ENCODE data around the gene ZCCHC14. TPM values are rescaled to one million over a fixed set of nuclear protein-coding genes. Genes with fewer than 3 reads are reported as not detected.
A peak's percentile ranks its signal among the peaks of the same experiment; 100 is the strongest.

Gene ZCCHC14
- total and polyA plus RNA-seq, 11 donors: 6.4 to 18.4 (median 16.1) TPM

DNA sequence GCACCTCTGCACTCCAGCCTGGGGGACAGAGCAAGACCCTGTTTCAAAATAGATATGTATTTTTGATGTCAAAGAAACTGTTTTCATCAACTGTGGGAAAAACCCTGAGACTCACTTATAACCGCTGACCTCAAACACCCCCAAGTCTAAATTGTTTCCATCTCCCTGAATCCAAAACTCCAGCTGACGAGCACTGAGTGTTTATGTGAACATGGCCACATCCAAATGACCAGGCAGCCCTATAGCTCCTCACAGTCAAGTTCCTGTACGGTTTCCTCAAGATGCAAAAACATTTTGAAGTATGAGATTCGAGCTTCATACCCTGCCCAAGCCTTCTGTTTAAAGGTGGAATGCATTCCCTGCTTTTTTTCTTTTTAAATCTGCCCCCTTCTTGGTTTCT, 45.3 kb upstream of the ZCCHC14 start:
- H3K4me3 ChIP-seq: no peak overlapping the region
- H3K27ac ChIP-seq: peak overlapping the region in 1 of 12 donors; percentile 4

DNA sequence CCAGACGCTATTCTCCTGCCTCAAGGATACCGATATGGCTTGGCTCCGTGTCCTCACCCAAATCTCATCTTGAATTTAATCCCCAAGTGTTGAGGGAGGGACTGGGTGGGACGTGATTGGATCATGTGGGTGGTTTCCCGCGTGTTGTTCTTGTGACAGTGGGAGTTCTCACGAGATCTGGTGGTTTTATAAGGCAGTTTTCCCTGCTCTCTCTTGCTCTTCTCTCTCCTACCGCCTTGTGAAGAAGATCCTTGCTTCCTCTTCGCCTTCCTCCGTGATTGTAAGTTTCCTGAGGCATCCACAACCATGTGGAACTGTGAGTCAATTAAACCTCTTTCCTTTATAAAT, 43.9 kb upstream of the ZCCHC14 start:
- peaks cover 0 to 7% (median 0%) of the 10 kb centered on the region in 9 donors for H3K27me3 ChIP-seq
- no peak for TF ChIP-seq CTCF (IDR thresholded peaks at IDR 0.05)
- no peak for TF ChIP-seq POLR2A (IDR thresholded peaks at IDR 0.05)
- H3K27ac ChIP-seq: no peak overlapping the region
- 74 to 81% (median 76%) methylated on average over 10 of the region's 10 CpGs for WGBS, 4 donors
- H3K9me3 ChIP-seq: peaks cover 0 to 19% (median 8%) of the 10 kb centered on the region in 12 donors
- intact Hi-C loops (cut with DNase I): no loop called here
- no peak for ATAC-seq
- no peak for DNase-seq
- H3K36me3 ChIP-seq: no peaks in the 10 kb centered on the region
- no peak overlapping the region for H3K4me3 ChIP-seq
- H3K4me1 ChIP-seq: peaks cover 0 to 17% (median 10%) of the 10 kb centered on the region in 12 donors

More for the DNA sequence above, 45.3 kb upstream of the ZCCHC14 start:
- Histone ChIP-seq H3K9me3 (peaks cover 0 to 11% (median 3%) of the 10 kb centered on the region in 12 donors), H3K4me1 (peaks cover 0 to 22% (median 11%) of the 10 kb centered on the region in 12 donors), H3K27me3 (peaks cover 0 to 7% (median 0%) of the 10 kb centered on the region in 9 donors), H3K36me3 (no peaks in the 10 kb centered on the region)
- DNase-seq (peak in 1 of 5 donors; percentile 2), ATAC-seq (no peak)
- TF ChIP-seq POLR2A (IDR thresholded peaks at IDR 0.05): no peak
- TF ChIP-seq CTCF (IDR thresholded peaks at IDR 0.05): no peak
- intact Hi-C loops (cut with DNase I): no loop called here
- 72 to 87% (median 79%) methylated on average over 4 of the region's 4 CpGs for WGBS, 4 donors

DNA sequence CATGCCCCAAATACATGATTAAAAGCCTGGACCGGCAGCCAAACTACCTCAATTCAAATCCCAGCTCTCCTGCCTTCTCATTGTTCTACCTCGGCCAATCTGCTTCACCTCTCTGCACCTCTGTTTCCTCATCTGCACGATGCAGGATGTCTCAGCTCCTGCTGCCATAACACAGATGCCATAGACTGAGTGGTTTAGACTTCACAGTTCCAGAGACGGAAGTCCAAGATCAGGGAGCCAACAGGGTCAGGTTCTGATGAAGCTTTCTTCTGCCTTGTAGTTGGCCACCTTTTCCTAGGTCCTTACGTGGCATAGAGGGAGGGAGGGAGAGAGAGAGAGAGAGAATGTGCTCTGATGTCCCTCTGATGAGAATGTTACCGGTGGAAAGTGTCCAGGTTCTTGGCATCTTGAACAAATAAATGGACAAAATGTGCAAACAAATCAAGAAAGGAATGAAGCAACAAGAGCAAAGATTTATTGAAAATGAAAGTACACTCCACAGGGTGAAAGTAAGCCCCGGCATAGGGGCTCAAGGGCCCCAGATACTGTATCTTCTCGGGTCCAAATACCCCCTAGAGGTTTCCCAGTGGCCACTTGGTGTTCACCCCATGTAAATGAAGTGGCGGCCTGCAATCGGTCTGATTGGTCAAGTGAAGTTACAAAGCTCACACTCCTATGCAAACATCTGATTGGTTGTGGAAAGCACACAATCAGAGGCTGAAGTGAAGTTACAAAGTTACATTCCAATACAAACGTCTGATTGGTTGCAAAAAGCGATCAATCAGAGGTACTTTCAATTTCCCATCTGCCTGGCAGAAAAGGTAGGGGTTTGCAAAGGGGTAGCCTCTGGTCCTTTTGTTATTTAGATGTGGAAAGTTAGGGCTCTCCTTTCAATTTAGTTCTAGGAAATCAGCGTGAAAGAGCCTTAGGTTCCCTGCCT, 43.3 kb upstream of the ZCCHC14 start:
- Histone ChIP-seq H3K27me3 (peaks cover 0 to 5% (median 0%) of the 10 kb centered on the region in 9 donors), H3K4me1 (peaks cover 0 to 11% (median 8%) of the 10 kb centered on the region in 12 donors), H3K36me3 (no peaks in the 10 kb centered on the region), H3K9me3 (peaks cover 0 to 19% (median 8%) of the 10 kb centered on the region in 12 donors), H3K4me3 (no peak overlapping the region), H3K27ac (no peak overlapping the region)
- TF ChIP-seq POLR2A (IDR thresholded peaks at IDR 0.05): no peak
- TF ChIP-seq CTCF (IDR thresholded peaks at IDR 0.05): no peak
- ATAC-seq (no peak), DNase-seq (no peak)
- 74 to 80% (median 76%) methylated on average over 13 of the region's 13 CpGs for WGBS, 4 donors
- intact Hi-C loops (cut with DNase I): no loop called here

DNA sequence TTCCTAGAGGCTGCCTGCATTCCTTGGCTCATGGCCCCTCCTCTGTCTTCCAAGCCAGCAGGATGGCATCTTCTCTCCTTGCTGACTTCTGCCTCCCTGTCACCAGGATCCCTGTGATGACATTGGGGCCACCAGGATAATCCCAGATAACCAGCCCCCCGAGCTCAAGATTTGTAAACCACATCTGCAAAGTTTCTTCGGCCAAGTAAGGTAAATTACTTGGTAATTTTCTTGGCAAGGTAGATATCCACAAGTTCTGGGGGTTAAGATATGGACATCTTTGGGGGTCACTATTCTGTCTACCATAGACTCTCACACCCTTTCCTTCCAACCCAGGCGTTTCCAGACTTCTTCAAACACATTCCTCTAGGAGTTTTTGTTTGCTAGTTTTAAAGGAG, 42.6 kb upstream of the ZCCHC14 start:
- ATAC-seq (no peak), DNase-seq (no peak)
- Histone ChIP-seq H3K27ac (no peak overlapping the region), H3K9me3 (peaks cover 0 to 20% (median 8%) of the 10 kb centered on the region in 12 donors), H3K36me3 (no peaks in the 10 kb centered on the region), H3K4me1 (peaks cover 0 to 6% (median 3%) of the 10 kb centered on the region in 12 donors), H3K4me3 (no peak overlapping the region), H3K27me3 (peaks cover 0 to 4% (median 0%) of the 10 kb centered on the region in 9 donors)
- WGBS, 4 donors: 43 to 56% (median 52%) methylated on average over 3 of the region's 3 CpGs
- TF ChIP-seq POLR2A (IDR thresholded peaks at IDR 0.05): no peak
- TF ChIP-seq CTCF (IDR thresholded peaks at IDR 0.05): no peak
- intact Hi-C loops (cut with DNase I): no loop called here
